ENCODE measurements around the gene QRICH1. TPM values are rescaled to one million over a fixed set of nuclear protein-coding genes. Genes with fewer than 3 reads are reported as not detected.

QRICH1 gene
- total RNA-seq, 1 donor from 2014 or later, result 77.5 TPM

- Mint-ChIP-seq H3K36me3 (ENCODE audit: low read depth) (peaks cover 8% of the 10 kb centered on the region), H3K9me3 (ENCODE audit: low read depth) (no peaks in the 10 kb centered on the region), H3K27me3 (ENCODE audit: low read depth) (no peaks in the 10 kb centered on the region), H3K27ac (ENCODE audit: unreplicated experiment) (peak overlapping the region; percentile 98), H3K4me3 (ENCODE audit: unreplicated experiment) (peak overlapping the region; percentile 99), H3K4me1 (ENCODE audit: low read depth) (peaks cover 30% of the 10 kb centered on the region)
- no peak for DNase-seq (ENCODE audit: low spot score)
- no peak for TF ChIP-seq CTCF (IDR thresholded peaks at IDR 0.05)
Observed at GRCh38 chr3:49006408-49007067, 87.3 kb downstream of the QRICH1 start.

- H3K4me1 Mint-ChIP-seq (ENCODE audit: low read depth), result peaks cover 30% of the 10 kb centered on the region
- no peak for TF ChIP-seq CTCF (IDR thresholded peaks at IDR 0.05)
- peak overlapping the region; percentile 99 for H3K4me3 Mint-ChIP-seq (ENCODE audit: unreplicated experiment)
- H3K27me3 Mint-ChIP-seq (ENCODE audit: low read depth), result no peaks in the 10 kb centered on the region
- H3K27ac Mint-ChIP-seq (ENCODE audit: unreplicated experiment), result peak overlapping the region; percentile 98
- peaks cover 7% of the 10 kb centered on the region for H3K36me3 Mint-ChIP-seq (ENCODE audit: low read depth)
- no peak for DNase-seq (ENCODE audit: low spot score)
- no peaks in the 10 kb centered on the region for H3K9me3 Mint-ChIP-seq (ENCODE audit: low read depth)
Observed at GRCh38 chr3:49005998-49006397, 87.9 kb downstream of the QRICH1 start.

- peaks cover 7% of the 10 kb centered on the region for H3K36me3 Mint-ChIP-seq (ENCODE audit: low read depth)
- no peak for DNase-seq (ENCODE audit: low spot score)
- no peaks in the 10 kb centered on the region for H3K9me3 Mint-ChIP-seq (ENCODE audit: low read depth)
- H3K27ac Mint-ChIP-seq (ENCODE audit: unreplicated experiment), result no peak overlapping the region
- no peak for TF ChIP-seq CTCF (IDR thresholded peaks at IDR 0.05)
- H3K4me1 Mint-ChIP-seq (ENCODE audit: low read depth), result peaks cover 28% of the 10 kb centered on the region
- H3K4me3 Mint-ChIP-seq (ENCODE audit: unreplicated experiment), result no peak overlapping the region
- H3K27me3 Mint-ChIP-seq (ENCODE audit: low read depth), result no peaks in the 10 kb centered on the region
Observed at GRCh38 chr3:49005303-49005680, 88.6 kb downstream of the QRICH1 start.

- no peak for TF ChIP-seq CTCF (IDR thresholded peaks at IDR 0.05)
- Mint-ChIP-seq H3K4me3 (ENCODE audit: unreplicated experiment) (no peak overlapping the region), H3K27ac (ENCODE audit: unreplicated experiment) (no peak overlapping the region), H3K4me1 (ENCODE audit: low read depth) (peaks cover 27% of the 10 kb centered on the region), H3K27me3 (ENCODE audit: low read depth) (no peaks in the 10 kb centered on the region), H3K36me3 (ENCODE audit: low read depth) (peaks cover 7% of the 10 kb centered on the region), H3K9me3 (ENCODE audit: low read depth) (no peaks in the 10 kb centered on the region)
- no peak for DNase-seq (ENCODE audit: low spot score)
Observed at GRCh38 chr3:49004352-49005302, 89.2 kb downstream of the QRICH1 start.

GRCh38 chr3:49001155-49001554, 92.7 kb downstream of the QRICH1 start:
- Mint-ChIP-seq H3K27ac (ENCODE audit: unreplicated experiment) (no peak overlapping the region), H3K9me3 (ENCODE audit: low read depth) (no peaks in the 10 kb centered on the region), H3K27me3 (ENCODE audit: low read depth) (no peaks in the 10 kb centered on the region), H3K36me3 (ENCODE audit: low read depth) (peaks cover 2% of the 10 kb centered on the region), H3K4me1 (ENCODE audit: low read depth) (peaks cover under 1% of the 10 kb centered on the region), H3K4me3 (ENCODE audit: unreplicated experiment) (no peak overlapping the region)
- TF ChIP-seq CTCF (IDR thresholded peaks at IDR 0.05), result no peak
- no peak for DNase-seq (ENCODE audit: low spot score)

All from chondrocyte (in vitro differentiated cells).